K562 (cell line): ENCODE data around the gene CPT1C. TPM values are rescaled to one million over a fixed set of nuclear protein-coding genes. Genes with fewer than 3 reads are reported as not detected.

Source experiments
- ADNP ChIP-seq: fragments of 200-800 bp; sonication (Bioruptor generic); IDR thresholded peaks from 2 replicates; pipeline ENCODE4 v1.6.1; 2016; ENCODE audit warnings: missing genetic modification characterization, missing compliant biosample characterization
- ARHGAP35 ChIP-seq: fragments of 450-650 bp; IDR thresholded peaks from 2 replicates; pipeline ENCODE4 v1.6.1; 2018; ENCODE audit not compliant: partially characterized antibody
- ARID1B ChIP-seq: fragments of 450-650 bp; IDR thresholded peaks from 2 replicates; pipeline ENCODE4 v1.6.1; 2016; ENCODE audit warnings: antibody characterized with exemption, mild to moderate bottlenecking, inconsistent platforms
- ASH1L ChIP-seq: fragments of 450-650 bp; IDR thresholded peaks from 2 replicates; pipeline ENCODE4 v1.6.1; 2018; ENCODE audit warnings: borderline replicate concordance, mild to moderate bottlenecking, low read depth; ENCODE audit not compliant: partially characterized antibody
- DIDO1 ChIP-seq: fragments of 450-650 bp; IDR thresholded peaks from 2 replicates; pipeline ENCODE4 v1.6.1; 2016; ENCODE audit warnings: low read depth, missing biosample characterization, missing genetic modification characterization
- HEY1 ChIP-seq: fragments of 250-450 bp; sonication (Bioruptor Pico); IDR thresholded peaks from 2 replicates; pipeline ENCODE4 v1.5.0; 2020; ENCODE audit warnings: mild to moderate bottlenecking, moderate library complexity, borderline replicate concordance
- KAT2B ChIP-seq: IDR thresholded peaks from one replicate; pipeline ENCODE4 v1.6.1; 2012; ENCODE audit warnings: low read depth, mild to moderate bottlenecking, control low read depth, inconsistent platforms, low read length, moderate library complexity
- MEIS2 ChIP-seq: fragments of 450-650 bp; IDR thresholded peaks from 2 replicates; pipeline ENCODE4 v1.6.1; 2014; ENCODE audit warnings: mild to moderate bottlenecking; ENCODE audit not compliant: partially characterized antibody
- POLR2B ChIP-seq: fragments of 450-650 bp; IDR thresholded peaks from 2 replicates; pipeline ENCODE4 v1.6.1; 2018; ENCODE audit warnings: low read depth; ENCODE audit not compliant: partially characterized antibody
- RB1 ChIP-seq: fragments of 450-650 bp; IDR thresholded peaks from 2 replicates; pipeline ENCODE4 v1.6.1; 2017; ENCODE audit warnings: low read depth, mild to moderate bottlenecking
- SP1 ChIP-seq: sonication (generic); formaldehyde crosslinking; IDR thresholded peaks from 2 replicates; pipeline ENCODE4 v1.8.1; 2022; ENCODE audit warnings: mild to moderate bottlenecking, missing genetic modification reagents
- U2AF2 ChIP-seq: fragments of 200-400 bp; formaldehyde crosslinking; optimal IDR thresholded peaks from 2 replicates; pipeline ENCODE3; 2017; ENCODE audit warnings: low read depth, mild to moderate bottlenecking, low read length
- ZBTB49 ChIP-seq: sonication (generic); formaldehyde crosslinking; IDR thresholded peaks from 2 replicates; pipeline ENCODE4 v1.8.0; 2022; ENCODE audit warnings: missing genetic modification reagents, mild to moderate bottlenecking, borderline replicate concordance
- ZMIZ1 ChIP-seq, 2 experiments: fragments of 150-350 bp in 1 of 2; IDR thresholded peaks; 2 replicates each; pipeline ENCODE4 v1.6.1; 2012 to 2016; ENCODE audit warnings: low read depth in 2 of 2, low read length in 2 of 2, mild to moderate bottlenecking in 1 of 2, moderate library complexity in 1 of 2
- polyA plus RNA-seq, 8 experiments: library from polyadenylated mRNA; depleted of rRNA in 4 of 8; stranded (reverse) in 5 of 8; unstranded in 3 of 8; fragments of >200 nt; fragmentation: Nextera tagmentation in 2 of 8; fragmentation: Illumina TruSeq in 1 of 8; extraction: Ambion mirVana in 2 of 8; extraction: Trizol in 1 of 8; gene quantifications; 2 replicates each; pipeline versions ENCODE4 v1.2.1 to v1.2.3, GENCODE V29; 2011 to 2014; ENCODE audit warnings: inconsistent platforms in 1 of 8, missing spikeins in 1 of 8
- total RNA-seq, 7 experiments: library from RNA; depleted of rRNA in 6 of 7; stranded (reverse); fragments of >200 nt in 6 of 7; fragmentation: Illumina TruSeq in 2 of 7; extraction: Trizol in 2 of 7; gene quantifications; 2 replicates each; pipeline versions ENCODE4 v1.2.1 to v1.2.3, GENCODE V29; 2011 to 2021; ENCODE audit warnings: low replicate concordance in 1 of 7
- TF ChIP-seq, protein P1 (sequence below): fragments of 250-450 bp; sonication (Bioruptor Pico); IDR thresholded peaks from 2 replicates; pipeline ENCODE4 v1.5.0; 2020; ENCODE audit warnings: mild to moderate bottlenecking, borderline replicate concordance
- TF ChIP-seq, protein P2 (sequence below): fragments of 250-450 bp; sonication (Bioruptor Pico); IDR thresholded peaks from 2 replicates; pipeline ENCODE4 v1.9.0; 2021; ENCODE audit warnings: mild to moderate bottlenecking, inconsistent platforms

CPT1C gene
- total and polyA plus RNA-seq, 9 of the 15 experiments (the other 6 are each of a cell fraction or from before 2014, with no cell fraction given): 1.9 to 12.3 (median 3.0) TPM

DNA sequence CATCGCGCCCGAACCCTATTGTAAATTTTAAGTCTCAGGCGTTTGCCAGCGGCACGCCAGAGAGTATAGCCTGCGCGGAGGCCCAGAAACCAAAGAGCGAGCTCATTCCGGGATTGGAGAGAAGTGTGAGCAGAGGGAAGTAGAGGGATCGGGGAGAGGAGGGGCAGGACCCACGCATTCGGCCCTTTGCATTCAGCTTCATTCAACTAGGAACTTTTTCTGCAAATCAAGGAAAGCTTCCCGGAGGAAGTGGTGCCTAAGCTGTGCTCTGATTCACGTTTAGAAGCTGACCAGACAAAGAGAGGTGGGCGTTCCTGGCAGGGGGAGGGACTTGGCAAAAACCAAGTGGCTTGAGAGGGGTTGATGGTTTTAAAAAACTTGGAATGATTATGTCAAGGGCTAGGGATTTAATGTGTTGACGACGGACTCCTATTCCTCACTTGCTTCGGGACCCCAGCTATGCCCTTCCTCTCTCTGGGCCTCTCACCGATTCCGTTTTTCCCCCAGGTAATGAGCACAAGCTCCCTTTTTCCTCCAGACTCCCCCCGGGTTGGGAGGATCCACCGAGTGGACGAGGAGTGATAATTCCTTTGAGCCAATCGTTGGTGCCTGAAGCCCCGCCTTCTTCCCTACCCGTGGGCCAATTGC lies 14.7 kb upstream of the CPT1C start (continued):
- no peak for TF ChIP-seq U2AF2
- no peak for TF ChIP-seq KAT2B
- TF ChIP-seq HEY1: no peak
- TF ChIP-seq ADNP (tag): peak; percentile 98
- 0 out of 2 replicates have a peak, but pooled peaks have one; percentile 18 for TF ChIP-seq DIDO1
- TF ChIP-seq ARID1B: peak; percentile 35; the same call in 1 of the 2 replicates
- TF ChIP-seq POLR2B: peak; percentile 88
- TF ChIP-seq ZMIZ1 (IDR thresholded peaks at IDR 0.05; ENCODE audit: low read depth in 2 of 2, low read length in 2 of 2): 0 out of 4 replicates have a peak, but pooled peaks of 1 of the 2 experiments have one; percentile 5
- TF ChIP-seq ZBTB49 (CRISPR knock-in tag): peak; percentile 46; the same call in 1 of the 2 replicates
- no peak for TF ChIP-seq ARHGAP35
- TF ChIP-seq RB1: peak; percentile 72
- TF ChIP-seq SP1 (CRISPR knock-in tag): peak; percentile 97; the same call in 1 of the 2 replicates
- TF ChIP-seq ASH1L: peak; percentile 84
- TF ChIP-seq, protein P1, sequence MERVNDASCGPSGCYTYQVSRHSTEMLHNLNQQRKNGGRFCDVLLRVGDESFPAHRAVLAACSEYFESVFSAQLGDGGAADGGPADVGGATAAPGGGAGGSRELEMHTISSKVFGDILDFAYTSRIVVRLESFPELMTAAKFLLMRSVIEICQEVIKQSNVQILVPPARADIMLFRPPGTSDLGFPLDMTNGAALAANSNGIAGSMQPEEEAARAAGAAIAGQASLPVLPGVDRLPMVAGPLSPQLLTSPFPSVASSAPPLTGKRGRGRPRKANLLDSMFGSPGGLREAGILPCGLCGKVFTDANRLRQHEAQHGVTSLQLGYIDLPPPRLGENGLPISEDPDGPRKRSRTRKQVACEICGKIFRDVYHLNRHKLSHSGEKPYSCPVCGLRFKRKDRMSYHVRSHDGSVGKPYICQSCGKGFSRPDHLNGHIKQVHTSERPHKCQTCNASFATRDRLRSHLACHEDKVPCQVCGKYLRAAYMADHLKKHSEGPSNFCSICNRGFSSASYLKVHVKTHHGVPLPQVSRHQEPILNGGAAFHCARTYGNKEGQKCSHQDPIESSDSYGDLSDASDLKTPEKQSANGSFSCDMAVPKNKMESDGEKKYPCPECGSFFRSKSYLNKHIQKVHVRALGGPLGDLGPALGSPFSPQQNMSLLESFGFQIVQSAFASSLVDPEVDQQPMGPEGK (CRISPR knock-in tag): no peak
- TF ChIP-seq, protein P2, sequence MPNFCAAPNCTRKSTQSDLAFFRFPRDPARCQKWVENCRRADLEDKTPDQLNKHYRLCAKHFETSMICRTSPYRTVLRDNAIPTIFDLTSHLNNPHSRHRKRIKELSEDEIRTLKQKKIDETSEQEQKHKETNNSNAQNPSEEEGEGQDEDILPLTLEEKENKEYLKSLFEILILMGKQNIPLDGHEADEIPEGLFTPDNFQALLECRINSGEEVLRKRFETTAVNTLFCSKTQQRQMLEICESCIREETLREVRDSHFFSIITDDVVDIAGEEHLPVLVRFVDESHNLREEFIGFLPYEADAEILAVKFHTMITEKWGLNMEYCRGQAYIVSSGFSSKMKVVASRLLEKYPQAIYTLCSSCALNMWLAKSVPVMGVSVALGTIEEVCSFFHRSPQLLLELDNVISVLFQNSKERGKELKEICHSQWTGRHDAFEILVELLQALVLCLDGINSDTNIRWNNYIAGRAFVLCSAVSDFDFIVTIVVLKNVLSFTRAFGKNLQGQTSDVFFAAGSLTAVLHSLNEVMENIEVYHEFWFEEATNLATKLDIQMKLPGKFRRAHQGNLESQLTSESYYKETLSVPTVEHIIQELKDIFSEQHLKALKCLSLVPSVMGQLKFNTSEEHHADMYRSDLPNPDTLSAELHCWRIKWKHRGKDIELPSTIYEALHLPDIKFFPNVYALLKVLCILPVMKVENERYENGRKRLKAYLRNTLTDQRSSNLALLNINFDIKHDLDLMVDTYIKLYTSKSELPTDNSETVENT (CRISPR knock-in tag): no peak
- TF ChIP-seq MEIS2: peak; percentile 11
